Thymus (tissue), 14 donors: Measurements from ENCODE around the gene PGM1. TPM values are rescaled to one million over a fixed set of nuclear protein-coding genes. Genes with fewer than 3 reads are reported as not detected.

ENCODE experiments used
- DNase-seq, 9 donors: peaks; one replicate each; pipeline ENCODE4 v3.0.0-alpha.2; 2013; ENCODE audit warnings: low spot score in 9 of 9, low read depth in 6 of 9, missing footprints in 1 of 9
- H3K27ac ChIP-seq, 2 donors: one replicate each; pipeline ENCODE4 v1.5.1; 2013; ENCODE audit warnings: control low read depth in 1 of 2, low read depth in 1 of 2, low read length in 1 of 2, mild to moderate bottlenecking in 1 of 2, moderate library complexity in 1 of 2
- H3K27me3 ChIP-seq, 2 donors: one replicate each; pipeline ENCODE4 v1.5.1; 2013; ENCODE audit warnings: low read length in 1 of 2; ENCODE audit not compliant: control insufficient read depth in 2 of 2, insufficient read depth in 1 of 2
- H3K36me3 ChIP-seq, 2 donors: one replicate each; pipeline ENCODE4 v1.5.1; 2013; ENCODE audit warnings: low read length in 1 of 2, mild to moderate bottlenecking in 1 of 2, moderate library complexity in 1 of 2; ENCODE audit not compliant: control insufficient read depth in 2 of 2, insufficient read depth in 2 of 2
- H3K4me1 ChIP-seq, 2 donors: one replicate each; pipeline ENCODE4 v1.5.1; 2013; ENCODE audit warnings: low read length in 2 of 2; ENCODE audit not compliant: control insufficient read depth in 2 of 2, insufficient read depth in 2 of 2
- H3K4me3 ChIP-seq, 2 donors: one replicate each; pipeline ENCODE4 v1.5.1; 2013; ENCODE audit warnings: low read length in 2 of 2, control low read depth in 1 of 2, mild to moderate bottlenecking in 1 of 2
- H3K9me3 ChIP-seq, 2 donors: one replicate each; pipeline ENCODE4 v1.5.1; 2013; ENCODE audit warnings: low read length in 1 of 2, mild to moderate bottlenecking in 1 of 2; ENCODE audit not compliant: control insufficient read depth in 2 of 2, insufficient read depth in 1 of 2
- WGBS: extraction: QIAGEN DNeasy Blood & Tissue Kit; methylation state at CpG from one replicate; pipeline ENCODE4 v1.1.7; 2013; 5-methylcytosine and 5-hydroxymethylcytosine counted together
- long read RNA-seq, 10 donors: transcript quantifications; one replicate each; lab custom pipeline, GENCODE V29; 2026
- polyA plus RNA-seq: library from polyadenylated mRNA; stranded (reverse); fragments of 200-250 nt; gene quantifications from one replicate; pipeline ENCODE4 v1.2.3, GENCODE V29; 2013
- total RNA-seq: library from RNA; stranded (reverse); fragments of 120-200 nt; gene quantifications from one replicate; pipeline ENCODE4 v1.2.4, GENCODE V29; 2013
- donor health status: healthy.

Gene PGM1
- 18.1 TPM for total RNA-seq
- 9.6 TPM for polyA plus RNA-seq
- long read RNA-seq, donor 1 = 0 reads
- long read RNA-seq, donor 2, transcript PGM1-202 (11 exons, 2,472 nt) = major isoform, 16 of 16 reads
- long read RNA-seq, donor 2, partial matches to known transcripts = 0 of 16 reads
- long read RNA-seq, donor 2, other reads (novel, unspliced or antisense) = 0 of 16 reads
- long read RNA-seq, donor 3, transcript PGM1-202 (11 exons, 2,472 nt) = major isoform, 9 of 9 reads
- long read RNA-seq, donor 3, partial matches to known transcripts = 0 of 9 reads
- long read RNA-seq, donor 3, other reads (novel, unspliced or antisense) = 0 of 9 reads
- long read RNA-seq, donor 4, transcript PGM1-202 (11 exons, 2,472 nt) = major isoform, 5 of 5 reads
- long read RNA-seq, donor 4, partial matches to known transcripts = 0 of 5 reads
- long read RNA-seq, donor 4, other reads (novel, unspliced or antisense) = 0 of 5 reads
- long read RNA-seq, donor 5, transcript PGM1-202 (11 exons, 2,472 nt) = major isoform, 8 of 9 reads
- long read RNA-seq, donor 5, partial matches to known transcripts = 0 of 9 reads
- long read RNA-seq, donor 5, other reads (novel, unspliced or antisense) = 0 of 9 reads
- long read RNA-seq, donor 6, partial matches to known transcripts = 0 of 3 reads
- long read RNA-seq, donor 6, other reads (novel, unspliced or antisense) = 0 of 3 reads
- long read RNA-seq, donor 7, partial matches to known transcripts = 0 of 4 reads
- long read RNA-seq, donor 7, other reads (novel, unspliced or antisense) = 0 of 4 reads
- long read RNA-seq, donor 8, partial matches to known transcripts = 0 of 2 reads
- long read RNA-seq, donor 8, other reads (novel, unspliced or antisense) = 0 of 2 reads
- long read RNA-seq, donor 9, partial matches to known transcripts = 0 of 3 reads
- long read RNA-seq, donor 9, other reads (novel, unspliced or antisense) = 0 of 3 reads
- long read RNA-seq, donor 10, transcript PGM1-202 (11 exons, 2,472 nt) = major isoform, 7 of 8 reads
- long read RNA-seq, donor 10, partial matches to known transcripts = 0 of 8 reads
- long read RNA-seq, donor 10, other reads (novel, unspliced or antisense) = 0 of 8 reads

DNA sequence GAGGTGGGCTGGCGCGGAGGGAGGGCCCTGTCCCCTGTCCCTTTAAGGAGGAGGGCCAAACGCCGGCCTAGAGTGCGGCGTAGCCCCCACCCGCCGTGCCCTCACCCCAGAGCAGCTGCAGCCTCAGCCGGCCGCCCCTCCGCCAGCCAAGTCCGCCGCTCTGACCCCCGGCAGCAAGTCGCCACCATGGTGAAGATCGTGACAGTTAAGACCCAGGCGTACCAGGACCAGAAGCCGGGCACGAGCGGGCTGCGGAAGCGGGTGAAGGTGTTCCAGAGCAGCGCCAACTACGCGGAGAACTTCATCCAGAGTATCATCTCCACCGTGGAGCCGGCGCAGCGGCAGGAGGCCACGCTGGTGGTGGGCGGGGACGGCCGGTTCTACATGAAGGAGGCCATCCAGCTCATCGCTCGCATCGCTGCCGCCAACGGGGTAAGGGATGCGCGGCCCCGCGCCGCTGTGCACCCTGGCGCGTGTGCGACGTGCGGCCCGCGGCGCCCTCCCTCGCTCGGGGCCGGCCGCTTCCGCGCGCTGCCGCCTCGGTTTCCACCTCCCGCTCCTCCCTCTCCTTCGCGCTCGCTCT, at the start of gene PGM1:
TSS of gene PGM1 (plus strand) at position 109 of the 583 bp plus-strand sequence. CDS start at position 187, 78 bp downstream.
- H3K4me1 ChIP-seq = peaks cover 3 to 14% of the 10 kb centered on the region in 2 donors
- peak within 1 kb of the TSS; percentile 67 to 84 for H3K4me3 ChIP-seq
- peak within 1 kb of the TSS; percentile 88 to 93 for H3K27ac ChIP-seq
- peak in 8 of 9 donors; percentile 41 to 81 (median 61) for DNase-seq
- no peaks in the 10 kb centered on the region for H3K9me3 ChIP-seq
- no peaks in the 10 kb centered on the region for H3K36me3 ChIP-seq
- under 1% methylated on average over 64 of the region's 64 CpGs for WGBS
- H3K27me3 ChIP-seq = peaks cover 0 to 6% of the 10 kb centered on the region in 2 donors

DNA sequence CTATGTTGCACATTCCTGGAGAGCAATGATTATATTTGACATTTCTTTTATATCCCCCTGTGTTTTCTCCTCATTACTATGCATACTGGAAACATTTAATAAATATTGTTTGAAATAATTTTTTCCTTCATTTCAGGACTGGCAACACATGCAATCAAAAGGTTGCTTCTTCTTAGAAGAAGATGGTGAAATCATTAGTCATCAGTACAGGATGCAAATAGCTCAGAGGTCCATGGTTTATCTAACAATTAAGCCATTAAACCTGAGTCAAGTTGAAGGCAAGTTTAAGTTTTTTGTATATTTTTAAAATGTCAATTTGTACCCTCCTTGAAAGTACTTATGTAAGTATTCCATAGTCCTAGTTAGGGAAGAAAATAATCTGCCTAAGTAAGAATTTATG, 47.4 kb upstream of the PGM1 start:
- Histone ChIP-seq H3K27me3 (no peaks in the 10 kb centered on the region), H3K4me3 (no peak overlapping the region), H3K9me3 (no peaks in the 10 kb centered on the region), H3K36me3 (peaks cover 0 to 3% of the 10 kb centered on the region in 2 donors), H3K27ac (no peak overlapping the region), H3K4me1 (no peaks in the 10 kb centered on the region)
- DNase-seq = no peak

DNA sequence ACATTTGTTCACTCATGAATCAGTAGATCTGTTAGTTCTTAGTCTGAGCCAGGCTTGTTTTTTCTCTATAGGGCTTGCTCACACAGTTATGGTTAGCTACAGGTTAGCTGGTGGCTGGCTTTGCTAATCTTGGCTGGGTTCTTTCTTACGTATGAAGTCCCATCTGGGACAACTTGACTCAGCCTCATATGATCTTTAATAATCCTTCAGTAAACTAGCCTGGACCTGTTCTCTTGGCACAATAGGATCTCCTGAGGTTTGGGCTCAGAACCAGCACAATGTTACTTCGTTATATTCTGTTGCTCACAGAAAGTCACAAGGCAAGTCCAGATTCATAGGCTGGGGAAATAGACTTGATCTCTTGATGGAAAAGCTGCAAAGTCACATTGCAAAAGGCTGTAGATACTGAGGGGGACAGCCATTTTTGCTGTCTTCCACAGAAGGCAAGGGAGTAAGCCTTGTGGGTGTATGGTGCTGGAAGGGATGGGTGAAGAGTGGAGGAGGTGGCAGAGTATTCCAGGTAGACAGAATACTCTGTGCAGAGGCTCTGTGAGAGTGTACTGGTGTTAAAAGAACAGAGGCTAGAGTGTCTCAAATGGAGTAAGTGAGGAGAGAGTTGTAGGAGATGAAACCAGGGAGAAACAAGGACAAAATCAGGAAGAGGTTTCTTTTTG, 45.5 kb upstream of the PGM1 start:
- WGBS = 96% methylated on average over 2 of the region's 2 CpGs
- Histone ChIP-seq H3K27ac (no peak overlapping the region), H3K9me3 (no peaks in the 10 kb centered on the region), H3K4me3 (no peak overlapping the region), H3K36me3 (peaks cover 0 to 3% of the 10 kb centered on the region in 2 donors), H3K27me3 (no peaks in the 10 kb centered on the region), H3K4me1 (no peaks in the 10 kb centered on the region)
- peak in 1 of 9 donors; percentile 3 for DNase-seq

DNA sequence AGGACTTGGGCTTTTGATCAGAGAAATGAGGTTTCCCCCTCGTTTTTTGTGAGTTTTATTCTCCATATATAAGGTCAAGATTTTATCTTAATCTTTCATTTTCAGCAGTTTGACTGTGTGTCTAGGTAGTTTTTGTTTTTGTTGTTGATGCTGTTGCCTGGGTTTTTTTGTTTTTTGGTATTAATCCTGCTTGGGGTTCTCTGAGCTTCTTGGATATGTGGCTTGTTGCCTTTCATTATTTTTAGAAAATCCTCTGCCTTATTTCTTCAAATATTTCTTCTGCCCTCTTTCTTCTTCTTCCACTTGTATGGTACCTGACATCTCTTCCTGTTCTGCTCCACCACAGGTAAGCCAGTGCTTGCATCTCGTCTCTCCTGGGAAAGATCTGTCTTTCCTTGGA, 44.9 kb upstream of the PGM1 start:
- Histone ChIP-seq H3K4me3 (no peak overlapping the region), H3K9me3 (no peaks in the 10 kb centered on the region), H3K27ac (no peak overlapping the region), H3K36me3 (peaks cover 0 to 3% of the 10 kb centered on the region in 2 donors), H3K4me1 (no peaks in the 10 kb centered on the region), H3K27me3 (no peaks in the 10 kb centered on the region)
- 96% methylated on average over 2 of the region's 2 CpGs for WGBS
- DNase-seq = no peak

DNA sequence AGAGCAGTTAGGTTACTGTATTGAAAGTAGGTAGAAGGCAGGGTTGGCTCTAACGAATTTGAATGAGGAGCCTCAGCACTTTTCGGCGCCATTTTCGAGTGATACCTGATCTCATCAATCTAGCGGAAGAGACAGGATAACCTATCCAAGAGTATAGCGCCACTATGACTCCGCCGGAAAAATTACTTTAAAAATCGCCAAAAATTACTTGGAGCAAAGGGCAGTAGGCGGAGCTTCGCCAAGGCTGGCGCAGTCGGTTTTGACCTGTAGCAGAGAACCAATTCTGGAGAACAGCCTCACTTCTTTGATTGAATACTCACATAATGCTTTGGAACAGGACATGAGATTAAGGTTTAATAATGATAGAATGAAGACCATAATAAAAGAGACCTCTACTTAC, 44.3 kb upstream of the PGM1 start:
- Histone ChIP-seq H3K36me3 (peaks cover 0 to 3% of the 10 kb centered on the region in 2 donors), H3K27me3 (no peaks in the 10 kb centered on the region), H3K4me3 (no peak overlapping the region), H3K27ac (no peak overlapping the region), H3K4me1 (no peaks in the 10 kb centered on the region), H3K9me3 (no peaks in the 10 kb centered on the region)
- no peak for DNase-seq
- 98% methylated on average over 13 of the region's 13 CpGs for WGBS

DNA sequence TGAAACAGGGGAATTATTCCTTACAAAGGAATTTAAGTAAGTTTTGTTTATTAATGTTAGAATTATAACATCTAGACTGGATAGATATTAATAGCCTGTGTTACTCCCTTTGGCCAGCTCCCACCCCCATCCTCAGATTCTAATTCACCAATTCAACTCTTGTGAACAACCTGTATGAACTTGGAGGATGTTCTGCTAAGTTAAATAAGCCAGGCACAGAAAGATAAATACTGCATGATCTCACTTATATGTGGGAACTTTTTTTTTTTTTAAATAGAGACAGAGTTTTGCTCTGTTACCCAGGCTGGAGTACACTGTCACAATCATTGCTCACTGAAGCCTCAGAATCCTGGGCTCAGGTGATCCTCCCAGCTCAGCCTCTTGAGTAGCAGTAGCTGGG, 37.7 kb upstream of the PGM1 start:
- no peaks in the 10 kb centered on the region for H3K9me3 ChIP-seq
- no peaks in the 10 kb centered on the region for H3K27me3 ChIP-seq
- H3K4me1 ChIP-seq = no peaks in the 10 kb centered on the region
- H3K36me3 ChIP-seq = peaks cover 0 to 3% of the 10 kb centered on the region in 2 donors
- no peak for DNase-seq
- no peak overlapping the region for H3K27ac ChIP-seq
- H3K4me3 ChIP-seq = no peak overlapping the region

DNA sequence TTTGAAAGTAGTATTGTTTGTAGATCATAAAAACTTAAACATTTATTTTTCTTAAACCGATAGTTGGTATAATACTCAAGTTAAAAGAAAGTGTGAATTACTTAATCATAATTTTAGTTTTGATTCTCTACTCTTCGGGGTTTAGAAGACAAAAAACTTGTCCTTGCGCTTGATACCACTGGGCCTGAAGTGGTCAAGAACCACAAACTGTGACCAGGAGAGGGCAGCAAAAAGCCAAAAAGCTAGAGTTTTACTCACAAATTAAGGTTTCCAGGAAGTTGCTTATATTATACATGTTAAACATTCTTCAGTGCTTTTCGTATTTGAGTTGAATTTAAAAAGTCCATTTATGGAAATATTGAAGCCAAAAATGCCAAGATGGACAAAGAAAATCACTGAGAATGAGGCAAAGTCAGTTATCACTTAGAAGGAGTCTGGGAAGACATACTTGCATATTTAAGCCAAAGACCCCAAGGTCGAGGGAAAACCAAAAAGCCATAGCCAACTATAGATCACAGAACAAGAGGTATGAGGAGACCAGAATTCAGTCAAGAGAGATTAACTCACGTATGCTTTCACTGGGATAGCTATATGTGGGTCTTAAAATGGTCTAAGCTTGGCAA, 35.7 kb upstream of the PGM1 start:
- Histone ChIP-seq H3K36me3 (peaks cover 0 to 8% of the 10 kb centered on the region in 2 donors), H3K27ac (no peak overlapping the region), H3K4me3 (no peak overlapping the region), H3K27me3 (no peaks in the 10 kb centered on the region), H3K9me3 (no peaks in the 10 kb centered on the region), H3K4me1 (no peaks in the 10 kb centered on the region)
- peak in 3 of 9 donors; percentile 2 to 27 (median 13) for DNase-seq
- 95% methylated on average over 6 of the region's 6 CpGs for WGBS

DNA sequence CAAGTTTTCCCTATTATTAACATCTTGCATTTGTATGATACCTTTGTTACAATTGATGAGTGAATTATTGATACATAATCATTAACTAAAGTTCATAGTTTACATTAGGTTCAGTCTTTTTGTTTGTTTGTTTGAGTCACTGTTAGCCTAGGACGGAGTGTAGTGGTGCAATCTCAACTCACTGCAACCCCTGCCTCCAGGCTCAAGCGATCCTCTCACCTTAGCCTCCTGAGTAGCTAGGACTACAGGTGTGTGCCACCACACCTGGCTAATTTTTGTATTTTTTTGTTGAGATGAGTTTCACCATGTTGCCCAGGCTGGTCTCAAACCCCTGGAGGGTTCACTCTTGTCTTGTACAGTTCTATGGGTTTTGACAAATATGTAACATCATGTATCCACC, 33.9 kb upstream of the PGM1 start:
- no peaks in the 10 kb centered on the region for H3K27me3 ChIP-seq
- no peaks in the 10 kb centered on the region for H3K4me1 ChIP-seq
- DNase-seq = no peak
- H3K9me3 ChIP-seq = no peaks in the 10 kb centered on the region
- no peak overlapping the region for H3K4me3 ChIP-seq
- peaks cover 0 to 8% of the 10 kb centered on the region in 2 donors for H3K36me3 ChIP-seq
- H3K27ac ChIP-seq = no peak overlapping the region
- 100% methylated on average over 2 of the region's 2 CpGs for WGBS
